Suppressor macrophage treated with lipopolysaccharide for 1 hour (primary cell): ENCODE results near the gene BBX.

Experiments
- DNase-seq, 3 donors: peaks; one replicate each; pipeline ENCODE4 v3.0.0-alpha.2; 2020 to 2022

BBX gene

GRCh38 chr3:107522510-107523288 is at the start of gene BBX:
TSS of gene BBX (plus strand) at chr3:107522962. CDS start at chr3:107710461, 187,499 bp downstream.
- peak; percentile 90 to 93 (median 92) for DNase-seq

GRCh38 chr3:107476462-107476861 is 46.3 kb upstream of the BBX start:
- no peak for DNase-seq

- DNase-seq: no peak
Observed at GRCh38 chr3:107487490-107487889, 35.3 kb upstream of the BBX start.

- no peak for DNase-seq
Observed at GRCh38 chr3:107488942-107489341, 33.8 kb upstream of the BBX start.

- DNase-seq: no peak
Observed at GRCh38 chr3:107493134-107493533, 29.6 kb upstream of the BBX start.

- no peak for DNase-seq
Observed at GRCh38 chr3:107496855-107497254, 25.9 kb upstream of the BBX start.

GRCh38 chr3:107498646-107499045 is 24.1 kb upstream of the BBX start:
- no peak for DNase-seq

GRCh38 chr3:107506458-107506857 is 16.3 kb upstream of the BBX start:
- DNase-seq: peak in 2 of 3 donors; percentile 3 to 7

GRCh38 chr3:107508331-107508730 is 14.4 kb upstream of the BBX start:
- DNase-seq: no peak

- no peak for DNase-seq
Observed at GRCh38 chr3:107512108-107512507, 10.7 kb upstream of the BBX start.

- no peak for DNase-seq
Observed at GRCh38 chr3:107514453-107514852, 8.3 kb upstream of the BBX start.

- DNase-seq: no peak
Observed at GRCh38 chr3:107516475-107516874, 6.3 kb upstream of the BBX start.

GRCh38 chr3:107520535-107520934 is 2.2 kb upstream of the BBX start:
- DNase-seq: no peak

GRCh38 chr3:107521469-107522059 is 1.2 kb upstream of the BBX start:
- no peak for DNase-seq

- no peak for DNase-seq
Observed at GRCh38 chr3:107523289-107523538, 452 bp downstream of the BBX start.

GRCh38 chr3:107523539-107524325 is 970 bp downstream of the BBX start:
- DNase-seq: peak; percentile 43 to 66 (median 51)

- DNase-seq: peak; percentile 51 to 55 (median 53)
Observed at GRCh38 chr3:107524326-107524840, 1.6 kb downstream of the BBX start.

GRCh38 chr3:107524841-107525643 is 2.3 kb downstream of the BBX start:
- DNase-seq: peak; percentile 58 to 79 (median 61)

- peak in 1 of 3 donors; percentile 13 for DNase-seq
Observed at GRCh38 chr3:107525644-107526305, 3.0 kb downstream of the BBX start.

- DNase-seq: no peak
Observed at GRCh38 chr3:107531917-107532469, 9.2 kb downstream of the BBX start.

GRCh38 chr3:107540857-107541256 is 18.1 kb downstream of the BBX start:
- DNase-seq: no peak

- no peak for DNase-seq
Observed at GRCh38 chr3:107542665-107543064, 19.9 kb downstream of the BBX start.
